NCI-H1417 treated with DMSO at 0.1 percent for 48 hours (cell line): ENCODE results near the gene SKA3.

Source experiments
- DNase-seq: peaks from one replicate; lab custom pipeline; 2025; lab: John Stamatoyannopoulos, UW

The SKA3 gene

DNA sequence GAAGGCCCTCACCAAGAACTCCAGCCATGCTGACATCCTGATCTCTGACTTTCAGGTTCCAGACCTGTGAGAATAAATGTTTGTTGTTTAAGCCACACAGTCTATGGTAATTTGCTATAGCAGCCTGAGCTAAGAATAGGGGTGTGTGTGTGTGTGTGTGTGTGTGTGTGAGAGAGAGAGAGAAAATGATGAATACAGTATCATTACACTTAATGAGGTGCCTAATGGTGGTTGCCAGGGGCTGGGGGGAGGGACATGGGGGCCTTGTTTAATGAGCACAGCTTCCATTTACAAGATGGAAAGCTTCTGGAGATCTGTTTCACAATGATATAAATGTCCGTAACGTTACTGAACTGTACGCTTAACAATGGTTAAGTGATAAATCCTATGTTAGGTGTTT lies 61.1 kb downstream of the SKA3 start:
- DNase-seq = no peak

GRCh38 chr13:21111546-21111945 lies 64.8 kb downstream of the SKA3 start:
- DNase-seq = no peak

- DNase-seq = no peak
Observed at GRCh38 chr13:21109168-21109567, 67.2 kb downstream of the SKA3 start.

- DNase-seq = no peak
Observed at GRCh38 chr13:21106089-21106488, 70.3 kb downstream of the SKA3 start.

DNA sequence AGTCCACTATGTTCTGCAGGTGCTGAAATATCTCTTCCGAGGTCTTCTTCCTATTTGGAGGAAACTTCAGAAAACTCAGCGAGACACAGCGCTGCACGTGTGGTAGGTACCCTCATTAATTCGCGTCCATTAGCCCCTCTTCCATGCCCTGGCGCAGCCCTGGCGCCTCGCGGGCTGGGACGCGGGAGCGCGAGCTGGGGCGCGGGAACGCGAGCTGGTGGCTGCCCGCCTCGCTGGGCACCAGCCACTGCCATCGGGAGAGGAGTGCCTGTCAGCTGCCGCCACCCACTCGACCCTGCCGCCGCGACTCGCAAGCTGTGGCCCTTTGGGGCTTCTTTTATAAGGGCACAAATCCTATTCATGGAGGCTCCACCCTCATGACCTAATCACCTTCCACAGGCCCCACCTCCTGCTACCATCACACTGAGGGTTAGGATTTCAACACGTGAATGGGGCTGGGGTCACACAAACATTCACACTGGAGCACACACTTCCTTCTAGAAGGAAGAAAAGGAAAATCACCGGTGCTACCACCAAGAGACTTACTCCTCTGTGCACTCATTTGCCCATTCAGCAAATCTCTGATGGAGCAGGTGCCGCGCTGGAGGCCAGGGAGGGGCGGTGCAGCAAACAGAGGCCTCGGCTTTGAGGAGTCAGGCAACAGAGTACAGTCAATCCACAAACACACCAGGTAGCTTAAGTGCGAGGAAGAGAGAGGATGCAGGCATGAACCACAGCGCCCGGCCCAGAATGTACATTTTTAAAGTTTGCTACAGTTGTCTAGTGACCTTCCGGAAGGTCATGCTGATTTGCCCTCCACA lies 71.9 kb downstream of the SKA3 start:
- DNase-seq = no peak
